Endodermal cell (in vitro differentiated cells): ENCODE data around the gene PRR5. TPM values are rescaled to one million over a fixed set of nuclear protein-coding genes. Genes with fewer than 3 reads are reported as not detected.

Source experiments
- DNase-seq: peaks from one replicate; pipeline ENCODE4 v3.0.0-alpha.2; 2017
- H3K27ac ChIP-seq: 2 replicates; pipeline ENCODE4 v1.5.1; 2013; ENCODE audit warnings: mild to moderate bottlenecking, low read depth, low read length, moderate library complexity
- H3K27me3 ChIP-seq: 2 replicates; pipeline ENCODE4 v1.6.1; 2013; ENCODE audit warnings: mild to moderate bottlenecking, low read length, moderate library complexity; ENCODE audit not compliant: insufficient read depth, control insufficient read depth, poor library complexity, severe bottlenecking
- H3K36me3 ChIP-seq: 2 replicates; pipeline ENCODE4 v1.7.0; 2013; ENCODE audit warnings: mild to moderate bottlenecking, low read length, moderate library complexity; ENCODE audit not compliant: control insufficient read depth, insufficient read depth
- H3K4me1 ChIP-seq: one replicate; pipeline ENCODE4 v1.7.0; 2013; ENCODE audit warnings: low read length; ENCODE audit not compliant: control insufficient read depth, insufficient read depth
- H3K4me3 ChIP-seq: 2 replicates; pipeline ENCODE4 v1.5.1; 2013; ENCODE audit warnings: mild to moderate bottlenecking, low read length, moderate library complexity
- H3K9ac ChIP-seq: 2 replicates; pipeline ENCODE4 v1.6.1; 2013; ENCODE audit warnings: mild to moderate bottlenecking, low read length, moderate library complexity; ENCODE audit not compliant: poor library complexity, severe bottlenecking; ENCODE audit errors: extremely low read depth
- H3K9me3 ChIP-seq: 2 replicates; pipeline ENCODE4 v1.6.1; 2013; ENCODE audit warnings: mild to moderate bottlenecking, low read length, moderate library complexity; ENCODE audit not compliant: control insufficient read depth
- H3K27ac Mint-ChIP-seq: 2 replicates; pipeline ENCODE4 v1.8.0; 2020; ENCODE audit warnings: mixed read lengths
- H3K27me3 Mint-ChIP-seq: 2 replicates; pipeline ENCODE4 v1.8.0; 2021; ENCODE audit warnings: mild to moderate bottlenecking, mixed read lengths; ENCODE audit not compliant: insufficient read depth
- H3K36me3 Mint-ChIP-seq: 2 replicates; pipeline ENCODE4 v1.8.0; 2020; ENCODE audit warnings: low read depth, mixed read lengths
- H3K4me1 Mint-ChIP-seq: 2 replicates; pipeline ENCODE4 v1.8.0; 2020; ENCODE audit warnings: mixed read lengths
- H3K4me3 Mint-ChIP-seq: 2 replicates; pipeline ENCODE4 v1.8.0; 2020; ENCODE audit warnings: mild to moderate bottlenecking, moderate library complexity, mixed read lengths
- H3K9me3 Mint-ChIP-seq: 2 replicates; pipeline ENCODE4 v1.8.0; 2020; ENCODE audit warnings: mild to moderate bottlenecking, mixed read lengths
- CTCF ChIP-seq: fragments of 200-600 bp; sonication (generic); conservative IDR thresholded peaks from 2 replicates; pipeline ENCODE4 v1.5.0; 2021; ENCODE audit warnings: antibody characterized with exemption, mild to moderate bottlenecking
- WGBS, 2 experiments: methylation state at CpG; one replicate each; pipeline versions ENCODE4 v1.1.5 to v1.1.7; 2013; ENCODE audit warnings: missing lambda C conversion rate in 2 of 2, mixed read lengths in 1 of 2; ENCODE audit not compliant: insufficient coverage in 1 of 2, insufficient read length in 1 of 2; 5-methylcytosine and 5-hydroxymethylcytosine counted together
- total RNA-seq, 2 donors: library from RNA; stranded (reverse); fragmentation: NEBNext Ultra II Directional in 1 of 2; extraction: Animal tissue kit (Norgen Biotek cat#: 25700) in 1 of 2; gene quantifications; 2 replicates in 1 of 2; 3 replicates in 1 of 2; pipeline ENCODE4 v1.2.1, GENCODE V29; 2021

The PRR5 gene
- total RNA-seq, 2 donors from 2014 or later: 32.0 to 37.2 TPM

GRCh38 chr22:44701187-44701790, 715 bp upstream of the PRR5 start:
- peaks cover 4% of the 10 kb centered on the region for H3K36me3 ChIP-seq
- H3K27ac ChIP-seq: no peak overlapping the region
- DNase-seq: no peak
- peaks cover 21% of the 10 kb centered on the region for H3K27me3 ChIP-seq
- no peaks in the 10 kb centered on the region for H3K9me3 ChIP-seq
- Mint-ChIP-seq H3K9me3 (no peaks in the 10 kb centered on the region), H3K36me3 (peaks cover 4% of the 10 kb centered on the region), H3K27me3 (peaks cover 35% of the 10 kb centered on the region), H3K27ac (no peak overlapping the region), H3K4me1 (peaks cover 21% of the 10 kb centered on the region), H3K4me3 (peak overlapping the region; percentile 70)
- WGBS, 2 experiments: 95 to 96% methylated on average over 4 to 5 of the region's 5 CpGs
- no peak overlapping the region for H3K4me3 ChIP-seq
- H3K4me1 ChIP-seq: peaks cover 16% of the 10 kb centered on the region
- TF ChIP-seq CTCF: no peak
- H3K9ac ChIP-seq: no peak overlapping the region

- Mint-ChIP-seq H3K27ac (peak overlapping the region; percentile 13), H3K27me3 (peaks cover 33% of the 10 kb centered on the region), H3K36me3 (peaks cover 4% of the 10 kb centered on the region), H3K4me3 (peak overlapping the region; percentile 70), H3K4me1 (peaks cover 24% of the 10 kb centered on the region), H3K9me3 (no peaks in the 10 kb centered on the region)
- H3K9me3 ChIP-seq: no peaks in the 10 kb centered on the region
- H3K36me3 ChIP-seq: peaks cover 4% of the 10 kb centered on the region
- peak overlapping the region; percentile 77 for H3K4me3 ChIP-seq
- peaks cover 21% of the 10 kb centered on the region for H3K27me3 ChIP-seq
- peak overlapping the region; percentile 70 for H3K9ac ChIP-seq
- no peak for TF ChIP-seq CTCF
- peak; percentile 83 for DNase-seq
- WGBS, 2 experiments: 1 to 3% methylated on average over 26 to 60 of the region's 60 CpGs
- peaks cover 16% of the 10 kb centered on the region for H3K4me1 ChIP-seq
- H3K27ac ChIP-seq: no peak overlapping the region
Observed at GRCh38 chr22:44702479-44703198, 635 bp downstream of the PRR5 start.

DNA sequence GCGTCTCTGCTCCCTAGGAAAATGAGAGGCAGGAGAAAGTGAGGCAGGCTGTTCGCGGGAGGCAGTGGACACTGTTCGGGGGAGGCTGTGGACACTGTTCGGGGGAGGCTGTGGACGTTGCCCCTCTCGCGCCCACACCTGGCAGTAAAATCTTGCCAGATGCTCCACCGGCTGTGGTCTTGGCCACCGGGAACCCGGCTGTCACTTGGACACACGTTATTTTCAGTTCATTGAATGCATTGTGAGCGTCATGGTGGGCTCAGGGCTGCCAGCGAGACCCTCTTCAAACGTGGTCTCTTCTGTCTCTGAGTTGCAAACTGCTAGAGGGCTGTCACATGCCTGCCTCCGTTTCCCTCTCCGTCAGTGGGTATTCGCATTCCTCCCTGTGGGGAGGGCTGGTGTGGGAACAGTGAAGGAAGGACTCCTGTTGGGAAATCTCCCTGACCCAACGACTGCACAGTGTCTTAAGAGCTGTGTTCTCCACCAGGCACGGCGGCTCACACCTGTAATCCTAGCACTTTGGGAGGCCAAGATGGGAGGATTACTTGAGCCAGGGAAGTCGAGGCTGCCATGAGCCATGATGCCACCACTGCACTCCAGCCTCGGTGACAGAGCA, 1.4 kb downstream of the PRR5 start:
- H3K27me3 ChIP-seq: peaks cover 21% of the 10 kb centered on the region
- H3K9me3 Mint-ChIP-seq: no peaks in the 10 kb centered on the region
- H3K27ac ChIP-seq: no peak overlapping the region
- peak overlapping the region; percentile 77 for H3K4me3 ChIP-seq
- peaks cover 4% of the 10 kb centered on the region for H3K36me3 Mint-ChIP-seq
- H3K4me1 Mint-ChIP-seq: peaks cover 24% of the 10 kb centered on the region
- peak overlapping the region; percentile 13 for H3K27ac Mint-ChIP-seq
- TF ChIP-seq CTCF: no peak
- no peak overlapping the region for H3K9ac ChIP-seq
- H3K27me3 Mint-ChIP-seq: peaks cover 33% of the 10 kb centered on the region
- 52 to 59% methylated on average over 18 to 23 of the region's 23 CpGs for WGBS, 2 experiments
- peaks cover 16% of the 10 kb centered on the region for H3K4me1 ChIP-seq
- H3K36me3 ChIP-seq: peaks cover 4% of the 10 kb centered on the region
- H3K9me3 ChIP-seq: no peaks in the 10 kb centered on the region
- H3K4me3 Mint-ChIP-seq: peak overlapping the region; percentile 70
- DNase-seq: no peak
